ENCODE results near the gene CD180. TPM values are rescaled to one million over a fixed set of nuclear protein-coding genes. Genes with fewer than 3 reads are reported as not detected.

The CD180 gene
- total RNA-seq, 1 experiment from 2014 or later, result not detected

DNA sequence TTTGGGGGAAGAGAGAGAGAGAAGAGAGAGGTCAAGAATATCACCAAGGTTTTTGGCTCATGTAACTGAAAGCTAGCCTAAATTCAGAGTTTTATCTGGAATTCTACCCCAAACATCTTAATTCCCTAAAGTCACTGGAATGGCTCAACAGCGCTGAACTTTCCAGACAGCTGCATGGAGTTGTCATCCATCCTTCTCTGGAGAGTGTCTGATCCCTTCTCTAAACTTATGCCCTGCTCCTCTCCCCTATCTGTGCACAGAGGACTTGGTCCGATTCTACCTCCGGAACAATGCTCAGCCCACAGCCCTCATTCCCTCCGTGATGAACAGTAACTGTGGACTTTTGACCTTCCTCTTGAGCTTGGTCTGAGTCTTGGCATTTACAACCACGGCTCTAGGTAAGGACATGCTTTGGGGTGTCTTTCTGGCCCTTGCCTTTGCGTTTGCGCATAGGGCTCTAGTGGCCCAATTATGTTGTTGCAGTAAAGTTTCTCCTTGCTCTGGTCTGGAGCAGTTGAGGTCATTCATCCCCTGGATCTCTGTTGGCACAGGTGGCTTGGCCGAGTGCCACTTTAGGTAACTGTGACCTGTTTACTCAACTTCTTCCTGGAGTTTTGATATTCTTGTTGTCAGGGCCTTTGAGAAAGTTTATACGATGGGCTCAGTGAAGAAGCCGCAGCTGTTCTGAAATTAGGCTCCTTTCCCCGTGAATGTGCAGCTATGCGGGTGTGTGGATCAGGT is 18.3 kb upstream of the CD180 start:
- no TSS peak for BruUV-seq (replicated peaks)
- TF ChIP-seq, protein P1, sequence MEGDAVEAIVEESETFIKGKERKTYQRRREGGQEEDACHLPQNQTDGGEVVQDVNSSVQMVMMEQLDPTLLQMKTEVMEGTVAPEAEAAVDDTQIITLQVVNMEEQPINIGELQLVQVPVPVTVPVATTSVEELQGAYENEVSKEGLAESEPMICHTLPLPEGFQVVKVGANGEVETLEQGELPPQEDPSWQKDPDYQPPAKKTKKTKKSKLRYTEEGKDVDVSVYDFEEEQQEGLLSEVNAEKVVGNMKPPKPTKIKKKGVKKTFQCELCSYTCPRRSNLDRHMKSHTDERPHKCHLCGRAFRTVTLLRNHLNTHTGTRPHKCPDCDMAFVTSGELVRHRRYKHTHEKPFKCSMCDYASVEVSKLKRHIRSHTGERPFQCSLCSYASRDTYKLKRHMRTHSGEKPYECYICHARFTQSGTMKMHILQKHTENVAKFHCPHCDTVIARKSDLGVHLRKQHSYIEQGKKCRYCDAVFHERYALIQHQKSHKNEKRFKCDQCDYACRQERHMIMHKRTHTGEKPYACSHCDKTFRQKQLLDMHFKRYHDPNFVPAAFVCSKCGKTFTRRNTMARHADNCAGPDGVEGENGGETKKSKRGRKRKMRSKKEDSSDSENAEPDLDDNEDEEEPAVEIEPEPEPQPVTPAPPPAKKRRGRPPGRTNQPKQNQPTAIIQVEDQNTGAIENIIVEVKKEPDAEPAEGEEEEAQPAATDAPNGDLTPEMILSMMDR (IDR thresholded peaks at IDR 0.05), result no peak
- no peak for TF ChIP-seq POLR2AphosphoS5 (IDR thresholded peaks at IDR 0.05; ENCODE audit: low read depth, low read length)
- TF ChIP-seq SIN3A (IDR thresholded peaks at IDR 0.05; ENCODE audit: borderline replicate concordance, insufficient read depth, low read depth, low read length), result no peak
- TF ChIP-seq TCF7L2 (IDR thresholded peaks at IDR 0.05; ENCODE audit: low read depth, low read length), result no peak
- TF ChIP-seq, protein P2, sequence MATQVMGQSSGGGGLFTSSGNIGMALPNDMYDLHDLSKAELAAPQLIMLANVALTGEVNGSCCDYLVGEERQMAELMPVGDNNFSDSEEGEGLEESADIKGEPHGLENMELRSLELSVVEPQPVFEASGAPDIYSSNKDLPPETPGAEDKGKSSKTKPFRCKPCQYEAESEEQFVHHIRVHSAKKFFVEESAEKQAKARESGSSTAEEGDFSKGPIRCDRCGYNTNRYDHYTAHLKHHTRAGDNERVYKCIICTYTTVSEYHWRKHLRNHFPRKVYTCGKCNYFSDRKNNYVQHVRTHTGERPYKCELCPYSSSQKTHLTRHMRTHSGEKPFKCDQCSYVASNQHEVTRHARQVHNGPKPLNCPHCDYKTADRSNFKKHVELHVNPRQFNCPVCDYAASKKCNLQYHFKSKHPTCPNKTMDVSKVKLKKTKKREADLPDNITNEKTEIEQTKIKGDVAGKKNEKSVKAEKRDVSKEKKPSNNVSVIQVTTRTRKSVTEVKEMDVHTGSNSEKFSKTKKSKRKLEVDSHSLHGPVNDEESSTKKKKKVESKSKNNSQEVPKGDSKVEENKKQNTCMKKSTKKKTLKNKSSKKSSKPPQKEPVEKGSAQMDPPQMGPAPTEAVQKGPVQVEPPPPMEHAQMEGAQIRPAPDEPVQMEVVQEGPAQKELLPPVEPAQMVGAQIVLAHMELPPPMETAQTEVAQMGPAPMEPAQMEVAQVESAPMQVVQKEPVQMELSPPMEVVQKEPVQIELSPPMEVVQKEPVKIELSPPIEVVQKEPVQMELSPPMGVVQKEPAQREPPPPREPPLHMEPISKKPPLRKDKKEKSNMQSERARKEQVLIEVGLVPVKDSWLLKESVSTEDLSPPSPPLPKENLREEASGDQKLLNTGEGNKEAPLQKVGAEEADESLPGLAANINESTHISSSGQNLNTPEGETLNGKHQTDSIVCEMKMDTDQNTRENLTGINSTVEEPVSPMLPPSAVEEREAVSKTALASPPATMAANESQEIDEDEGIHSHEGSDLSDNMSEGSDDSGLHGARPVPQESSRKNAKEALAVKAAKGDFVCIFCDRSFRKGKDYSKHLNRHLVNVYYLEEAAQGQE (IDR thresholded peaks at IDR 0.05; ENCODE audit: insufficient read depth in 1 of 2, low read depth in 2 of 2, low read length in 1 of 2), result no peak
- H3K4me1 ChIP-seq (ENCODE audit: control insufficient read depth, insufficient read depth, low read length), result no peaks in the 10 kb centered on the region; the same call in 1 of the 2 replicates
- in situ Hi-C loops (cut with HindIII; ENCODE audit: low pct_unique_long_range_greater_than_20kb, low sequenced_read_pairs), result no loop called here
- ATAC-seq (no peak), DNase-seq (ENCODE audit: low read depth, low spot score) (no peak)
- H3K27ac ChIP-seq (ENCODE audit: low read length), result no peak overlapping the region
- POLR2A ChIA-PET, result no interaction called here
- H3K36me3 ChIP-seq (ENCODE audit: control insufficient read depth, insufficient read depth, low read length), result no peaks in the 10 kb centered on the region
- intact Hi-C loops (cut with micrococcal nuclease; ENCODE audit: unreplicated experiment), result loop anchor here (5.0 kb wide), 1 partner anchor 908 kb away; no protein-coding TSS in a partner anchor
- H3K27me3 ChIP-seq (ENCODE audit: control insufficient read depth, insufficient read depth, low read length), result no peaks in the 10 kb centered on the region
- H3K9me3 ChIP-seq (ENCODE audit: control insufficient read depth, insufficient read depth, low read depth, low read length), result no peaks in the 10 kb centered on the region
- CTCF ChIA-PET, result interaction anchor here (0.6 kb wide), 1 partner anchor 1057 kb away, joined by 6 read pairs; no protein-coding TSS in a partner anchor
- H3K4me3 ChIP-seq (ENCODE audit: low read depth in 2 of 2, low read length in 2 of 2), result no peak overlapping the region

DNA sequence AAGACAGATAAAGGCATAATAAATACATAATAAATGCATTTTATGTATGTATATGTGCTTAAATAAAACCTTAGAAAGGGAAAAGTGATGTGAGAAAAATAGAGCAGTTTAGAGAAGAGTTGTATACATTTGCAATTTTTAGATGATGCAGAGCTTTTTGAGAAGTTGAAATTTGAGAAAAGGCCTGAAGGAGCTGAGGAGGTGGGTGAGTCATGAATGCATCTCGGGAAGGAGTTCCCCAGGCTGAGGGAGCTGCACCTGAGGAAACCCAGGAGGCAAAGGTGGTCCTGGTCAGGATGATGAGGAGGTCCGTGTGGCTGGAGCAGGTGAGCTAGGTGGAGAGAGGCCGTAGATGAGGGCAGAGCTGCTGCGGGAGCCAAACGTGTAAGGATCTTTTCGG is 17.4 kb upstream of the CD180 start:
- intact Hi-C loops (cut with micrococcal nuclease; ENCODE audit: unreplicated experiment) (loop anchor here (5.0 kb wide), 1 partner anchor 907 kb away; no protein-coding TSS in a partner anchor), in situ Hi-C loops (cut with HindIII; ENCODE audit: low pct_unique_long_range_greater_than_20kb, low sequenced_read_pairs) (no loop called here)
- BruUV-seq (replicated peaks), result no TSS peak
- Histone ChIP-seq H3K27me3 (ENCODE audit: control insufficient read depth, insufficient read depth, low read length) (no peaks in the 10 kb centered on the region), H3K4me1 (ENCODE audit: control insufficient read depth, insufficient read depth, low read length) (no peaks in the 10 kb centered on the region; the same call in 1 of the 2 replicates), H3K4me3 (ENCODE audit: low read depth in 2 of 2, low read length in 2 of 2) (no peak overlapping the region), H3K27ac (ENCODE audit: low read length) (no peak overlapping the region), H3K36me3 (ENCODE audit: control insufficient read depth, insufficient read depth, low read length) (no peaks in the 10 kb centered on the region), H3K9me3 (ENCODE audit: control insufficient read depth, insufficient read depth, low read depth, low read length) (no peaks in the 10 kb centered on the region)
- CTCF ChIA-PET, result interaction anchor here (0.7 kb wide), 1 partner anchor 415 kb away, joined by 6 read pairs; no protein-coding TSS in a partner anchor
- no peak for ATAC-seq
- POLR2A ChIA-PET, result no interaction called here
- DNase-seq (ENCODE audit: low read depth, low spot score), result no peak
- TF ChIP-seq POLR2AphosphoS5 (IDR thresholded peaks at IDR 0.05; ENCODE audit: low read depth, low read length) (no peak), TCF7L2 (IDR thresholded peaks at IDR 0.05; ENCODE audit: low read depth, low read length) (no peak), SIN3A (IDR thresholded peaks at IDR 0.05; ENCODE audit: borderline replicate concordance, insufficient read depth, low read depth, low read length) (no peak)
- TF ChIP-seq, protein P1 (IDR thresholded peaks at IDR 0.05), result no peak
- TF ChIP-seq, protein P2 (IDR thresholded peaks at IDR 0.05; ENCODE audit: insufficient read depth in 1 of 2, low read depth in 2 of 2, low read length in 1 of 2), result no peak
